ENCODE data around the gene BCAS3. TPM values are rescaled to one million over a fixed set of nuclear protein-coding genes. Genes with fewer than 3 reads are reported as not detected.
A peak's percentile ranks its signal among the peaks of the same experiment; 100 is the strongest.
"Not testable (repeated sequence)": the region's sequence is repeated elsewhere in the genome, so short reads cannot be mapped to it uniquely, and the experiment has no call there.

The BCAS3 gene
- total and polyA plus RNA-seq, 5 donors from 2014 or later = 29.7 to 59.1 (median 33.9) TPM

- Mint-ChIP-seq H3K27me3 (no peaks in the 10 kb centered on the region), H3K27ac (no peak overlapping the region), H3K4me1 (no peaks in the 10 kb centered on the region), H3K4me3 (no peak overlapping the region), H3K36me3 (no peaks in the 10 kb centered on the region), H3K9me3 (no peaks in the 10 kb centered on the region)
- ATAC-seq (ENCODE audit: low read depth in 2 of 2) (no peak), DNase-seq (no peak)
- Histone ChIP-seq H3K4me1 (ENCODE audit: control insufficient read depth, insufficient read depth, low read length, poor library complexity, severe bottlenecking) (no peaks in the 10 kb centered on the region), H3K36me3 (ENCODE audit: control insufficient read depth, insufficient read depth, low read length) (no peaks in the 10 kb centered on the region), H3K4me3 (ENCODE audit: low read depth, low read length) (no peak overlapping the region), H3K27me3 (ENCODE audit: control insufficient read depth, insufficient read depth, low read length) (no peaks in the 10 kb centered on the region), H3K27ac (ENCODE audit: insufficient read depth, low read length, poor library complexity, severe bottlenecking) (no peak overlapping the region), H3K9me3 (ENCODE audit: control insufficient read depth in 2 of 2, low read length in 2 of 2) (no peaks in the 10 kb centered on the region)
Observed at GRCh38 chr17:61349350-61349749, 671.7 kb downstream of the BCAS3 start.

GRCh38 chr17:61351745-61352407, 674.2 kb downstream of the BCAS3 start:
- Histone ChIP-seq H3K9me3 (ENCODE audit: control insufficient read depth in 2 of 2, low read length in 2 of 2) (no peaks in the 10 kb centered on the region), H3K4me3 (ENCODE audit: low read depth, low read length) (no peak overlapping the region), H3K36me3 (ENCODE audit: control insufficient read depth, insufficient read depth, low read length) (no peaks in the 10 kb centered on the region), H3K27ac (ENCODE audit: insufficient read depth, low read length, poor library complexity, severe bottlenecking) (no peak overlapping the region), H3K4me1 (ENCODE audit: control insufficient read depth, insufficient read depth, low read length, poor library complexity, severe bottlenecking) (no peaks in the 10 kb centered on the region), H3K27me3 (ENCODE audit: control insufficient read depth, insufficient read depth, low read length) (no peaks in the 10 kb centered on the region)
- Mint-ChIP-seq H3K27ac (no peak overlapping the region), H3K27me3 (no peaks in the 10 kb centered on the region), H3K4me1 (no peaks in the 10 kb centered on the region), H3K9me3 (no peaks in the 10 kb centered on the region), H3K4me3 (no peak overlapping the region), H3K36me3 (no peaks in the 10 kb centered on the region)
- DNase-seq (no peak), ATAC-seq (ENCODE audit: low read depth in 2 of 2) (no peak)

GRCh38 chr17:61352408-61352770, 674.7 kb downstream of the BCAS3 start:
- ATAC-seq (ENCODE audit: low read depth in 2 of 2) = no peak
- Histone ChIP-seq H3K27me3 (ENCODE audit: control insufficient read depth, insufficient read depth, low read length) (no peaks in the 10 kb centered on the region), H3K36me3 (ENCODE audit: control insufficient read depth, insufficient read depth, low read length) (no peaks in the 10 kb centered on the region), H3K27ac (ENCODE audit: insufficient read depth, low read length, poor library complexity, severe bottlenecking) (no peak overlapping the region), H3K4me3 (ENCODE audit: low read depth, low read length) (no peak overlapping the region), H3K9me3 (ENCODE audit: control insufficient read depth in 2 of 2, low read length in 2 of 2) (no peaks in the 10 kb centered on the region), H3K4me1 (ENCODE audit: control insufficient read depth, insufficient read depth, low read length, poor library complexity, severe bottlenecking) (no peaks in the 10 kb centered on the region)
- DNase-seq = no peak
- H3K27me3 Mint-ChIP-seq = no peaks in the 10 kb centered on the region
- no peak overlapping the region for H3K27ac Mint-ChIP-seq
- no peaks in the 10 kb centered on the region for H3K9me3 Mint-ChIP-seq
- H3K4me3 Mint-ChIP-seq = no peak overlapping the region
- no peaks in the 10 kb centered on the region for H3K4me1 Mint-ChIP-seq
- H3K36me3 Mint-ChIP-seq = no peaks in the 10 kb centered on the region

- H3K4me1 Mint-ChIP-seq = no peaks in the 10 kb centered on the region
- no peaks in the 10 kb centered on the region for H3K9me3 Mint-ChIP-seq
- H3K36me3 ChIP-seq (ENCODE audit: control insufficient read depth, insufficient read depth, low read length) = no peaks in the 10 kb centered on the region
- H3K27me3 Mint-ChIP-seq = no peaks in the 10 kb centered on the region
- no peaks in the 10 kb centered on the region for H3K9me3 ChIP-seq (ENCODE audit: control insufficient read depth in 2 of 2, low read length in 2 of 2)
- no peak overlapping the region for H3K4me3 Mint-ChIP-seq
- no peaks in the 10 kb centered on the region for H3K4me1 ChIP-seq (ENCODE audit: control insufficient read depth, insufficient read depth, low read length, poor library complexity, severe bottlenecking)
- H3K36me3 Mint-ChIP-seq = no peaks in the 10 kb centered on the region
- DNase-seq (no peak), ATAC-seq (ENCODE audit: low read depth in 2 of 2) (no peak)
- H3K27ac ChIP-seq (ENCODE audit: insufficient read depth, low read length, poor library complexity, severe bottlenecking) = no peak overlapping the region
- H3K27ac Mint-ChIP-seq = peak overlapping the region in 1 of 3 donors; percentile 14
- no peaks in the 10 kb centered on the region for H3K27me3 ChIP-seq (ENCODE audit: control insufficient read depth, insufficient read depth, low read length)
- H3K4me3 ChIP-seq (ENCODE audit: low read depth, low read length) = no peak overlapping the region
Observed at GRCh38 chr17:61352781-61353491, 675.3 kb downstream of the BCAS3 start.

- ATAC-seq (ENCODE audit: low read depth in 2 of 2) = no peak
- no peaks in the 10 kb centered on the region for H3K27me3 ChIP-seq (ENCODE audit: control insufficient read depth, insufficient read depth, low read length)
- H3K27ac ChIP-seq (ENCODE audit: insufficient read depth, low read length, poor library complexity, severe bottlenecking) = no peak overlapping the region
- Mint-ChIP-seq H3K27me3 (no peaks in the 10 kb centered on the region), H3K36me3 (no peaks in the 10 kb centered on the region), H3K4me3 (no peak overlapping the region), H3K9me3 (no peaks in the 10 kb centered on the region), H3K4me1 (no peaks in the 10 kb centered on the region), H3K27ac (no peak overlapping the region)
- no peaks in the 10 kb centered on the region for H3K36me3 ChIP-seq (ENCODE audit: control insufficient read depth, insufficient read depth, low read length)
- no peak for DNase-seq
- no peaks in the 10 kb centered on the region for H3K9me3 ChIP-seq (ENCODE audit: control insufficient read depth in 2 of 2, low read length in 2 of 2)
- no peaks in the 10 kb centered on the region for H3K4me1 ChIP-seq (ENCODE audit: control insufficient read depth, insufficient read depth, low read length, poor library complexity, severe bottlenecking)
- H3K4me3 ChIP-seq (ENCODE audit: low read depth, low read length) = no peak overlapping the region
Observed at GRCh38 chr17:61353615-61354014, 676.0 kb downstream of the BCAS3 start.

GRCh38 chr17:61354895-61355874, 677.5 kb downstream of the BCAS3 start:
- H3K4me3 ChIP-seq (ENCODE audit: low read depth, low read length) = no peak overlapping the region
- Mint-ChIP-seq H3K27ac (no peak overlapping the region), H3K9me3 (no peaks in the 10 kb centered on the region), H3K27me3 (no peaks in the 10 kb centered on the region), H3K4me3 (no peak overlapping the region), H3K36me3 (no peaks in the 10 kb centered on the region), H3K4me1 (no peaks in the 10 kb centered on the region)
- no peaks in the 10 kb centered on the region for H3K9me3 ChIP-seq (ENCODE audit: control insufficient read depth in 2 of 2, low read length in 2 of 2)
- no peak for DNase-seq
- no peaks in the 10 kb centered on the region for H3K4me1 ChIP-seq (ENCODE audit: control insufficient read depth, insufficient read depth, low read length, poor library complexity, severe bottlenecking)
- ATAC-seq (ENCODE audit: low read depth in 2 of 2) = no peak
- no peaks in the 10 kb centered on the region for H3K36me3 ChIP-seq (ENCODE audit: control insufficient read depth, insufficient read depth, low read length)
- no peaks in the 10 kb centered on the region for H3K27me3 ChIP-seq (ENCODE audit: control insufficient read depth, insufficient read depth, low read length)
- no peak overlapping the region for H3K27ac ChIP-seq (ENCODE audit: insufficient read depth, low read length, poor library complexity, severe bottlenecking)

GRCh38 chr17:61357061-61357460, 679.4 kb downstream of the BCAS3 start:
- not testable (repeated sequence) for H3K27ac ChIP-seq (ENCODE audit: insufficient read depth, low read length, poor library complexity, severe bottlenecking); H3K27me3 Mint-ChIP-seq; H3K4me1 Mint-ChIP-seq; H3K4me1 ChIP-seq (ENCODE audit: control insufficient read depth, insufficient read depth, low read length, poor library complexity, severe bottlenecking); H3K27me3 ChIP-seq (ENCODE audit: control insufficient read depth, insufficient read depth, low read length); ATAC-seq (ENCODE audit: low read depth in 2 of 2); DNase-seq; H3K4me3 Mint-ChIP-seq; H3K36me3 ChIP-seq (ENCODE audit: control insufficient read depth, insufficient read depth, low read length); H3K4me3 ChIP-seq (ENCODE audit: low read depth, low read length); H3K27ac Mint-ChIP-seq; H3K36me3 Mint-ChIP-seq; H3K9me3 Mint-ChIP-seq; H3K9me3 ChIP-seq (ENCODE audit: control insufficient read depth in 2 of 2, low read length in 2 of 2)
